ENCODE results near the gene LGR4.

GRCh38 chr11:27412192-27412691 is 60.3 kb downstream of the LGR4 start:
- TF ChIP-seq CTCF (IDR thresholded peaks at IDR 0.05) (no peak), POLR2A (IDR thresholded peaks at IDR 0.05) (no peak)

All from testis (tissue), 2 donors.